ENCODE results near the gene ASCC1.

The ASCC1 gene

DNA sequence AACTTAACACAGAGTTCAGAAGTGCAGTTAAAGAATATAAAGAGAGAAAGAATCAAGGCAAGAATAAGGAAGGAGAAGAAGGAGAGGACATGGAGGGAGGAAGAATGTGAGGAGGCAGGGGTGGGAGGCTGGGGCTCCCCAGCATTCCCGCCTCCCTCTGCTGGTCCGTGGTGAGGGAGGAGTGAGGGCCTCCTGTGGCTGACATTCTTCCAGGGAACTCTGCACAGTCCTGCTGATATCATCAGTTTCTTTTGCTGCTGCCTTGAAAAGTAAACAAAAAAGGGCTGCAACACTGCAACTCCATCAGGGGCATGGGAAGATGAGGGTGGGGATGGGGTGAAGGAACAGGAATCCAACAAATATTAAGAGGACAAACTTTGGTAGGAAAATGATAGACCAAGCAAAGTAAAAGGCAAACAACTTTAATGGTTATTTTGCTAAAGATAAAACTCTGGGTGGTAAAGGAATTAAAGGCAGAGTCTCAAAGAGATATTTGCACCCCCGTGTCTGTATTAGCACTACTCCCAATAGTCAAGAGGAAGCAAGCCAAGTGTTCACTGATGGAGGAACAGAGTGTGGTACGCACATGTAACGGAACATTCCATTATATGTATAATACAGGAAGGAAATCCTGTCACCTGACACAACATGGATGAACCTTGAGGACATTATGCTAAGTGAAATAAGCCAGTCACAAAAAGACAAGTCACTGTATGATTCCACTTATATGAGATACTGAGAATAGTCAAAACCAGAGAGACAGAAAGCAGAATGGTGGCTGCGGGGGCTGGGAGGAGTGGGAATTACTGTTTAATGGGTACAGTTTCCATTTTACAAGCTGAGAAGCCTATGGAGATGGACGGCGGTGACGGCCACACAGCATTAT lies 119.7 kb downstream of the ASCC1 start:
- no peak for DNase-seq

DNA sequence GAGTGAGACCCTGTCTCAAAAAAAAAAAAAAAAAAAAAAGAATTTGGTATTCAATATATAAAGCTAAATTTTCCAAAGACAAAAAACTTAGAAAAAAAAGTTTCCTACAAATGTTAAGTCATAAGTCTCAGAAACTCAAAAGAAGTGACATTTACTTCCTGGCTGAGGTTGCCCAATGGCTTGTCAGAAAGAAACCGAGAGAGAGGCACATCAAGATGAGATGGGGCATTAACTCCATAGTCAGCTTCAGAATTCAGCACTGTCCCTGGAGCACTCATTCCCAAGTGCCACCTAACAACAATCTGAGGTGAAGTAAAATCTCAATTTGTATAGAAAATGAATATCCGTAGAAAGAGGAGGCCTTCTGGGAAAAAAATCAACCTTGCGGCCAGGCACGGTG lies 120.9 kb downstream of the ASCC1 start:
- no peak for DNase-seq

DNA sequence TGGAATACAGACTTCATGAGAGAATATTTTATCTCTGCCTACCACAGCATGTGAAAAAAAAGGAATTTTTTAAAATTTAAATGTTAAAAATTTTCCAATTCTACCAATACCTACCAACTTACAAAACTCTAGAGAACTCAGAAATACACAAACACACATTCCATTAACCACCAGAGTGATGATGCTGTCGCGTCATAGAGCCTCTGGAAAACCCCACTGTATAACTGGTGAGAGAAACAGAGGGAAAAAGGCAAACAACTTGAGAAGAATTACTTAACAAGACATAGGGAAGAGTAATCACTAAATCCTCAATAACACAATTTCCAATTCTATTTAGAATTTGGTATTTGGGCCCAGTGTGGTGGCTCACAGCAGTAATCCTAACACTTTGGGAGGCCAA lies 121.5 kb downstream of the ASCC1 start:
- DNase-seq, result no peak

DNA sequence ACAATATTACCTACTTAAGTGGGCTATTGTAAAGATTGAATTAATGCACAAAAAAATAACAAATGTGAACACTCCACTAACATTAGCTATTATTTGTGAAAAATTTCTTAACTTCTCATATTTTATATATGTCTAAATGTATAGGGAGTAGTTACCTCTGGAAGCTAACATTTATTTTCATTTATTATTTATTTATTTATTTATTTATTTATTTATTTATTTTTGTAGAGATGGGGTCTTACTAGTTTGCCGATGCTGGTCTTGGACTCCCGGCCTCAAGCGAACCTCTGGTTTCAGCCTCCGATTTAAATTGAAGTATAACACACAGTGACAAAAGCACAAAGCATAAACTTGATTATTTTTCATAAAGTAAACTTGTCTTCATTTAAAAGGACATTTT lies 122.6 kb downstream of the ASCC1 start:
- DNase-seq, result no peak

DNA sequence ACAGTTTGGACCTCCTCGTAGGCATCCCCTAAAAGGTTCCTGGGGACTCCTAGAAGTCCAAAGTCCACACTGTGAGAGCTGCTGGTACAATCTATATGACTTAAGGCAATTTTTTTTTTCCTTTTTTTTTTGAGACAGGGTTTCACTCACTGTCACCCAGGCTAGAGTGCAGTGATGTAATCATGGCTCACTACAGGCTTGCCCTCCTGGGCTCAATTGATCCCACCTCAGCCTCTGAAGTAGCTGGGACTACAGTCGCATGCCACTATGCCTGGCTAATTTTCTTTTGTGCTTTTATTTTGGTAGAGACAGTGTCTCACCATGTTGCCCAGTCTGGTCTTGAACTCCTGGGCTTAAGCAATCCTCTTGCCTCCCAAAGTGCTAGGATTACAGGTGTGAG lies 123.1 kb downstream of the ASCC1 start:
- DNase-seq, result no peak

DNA sequence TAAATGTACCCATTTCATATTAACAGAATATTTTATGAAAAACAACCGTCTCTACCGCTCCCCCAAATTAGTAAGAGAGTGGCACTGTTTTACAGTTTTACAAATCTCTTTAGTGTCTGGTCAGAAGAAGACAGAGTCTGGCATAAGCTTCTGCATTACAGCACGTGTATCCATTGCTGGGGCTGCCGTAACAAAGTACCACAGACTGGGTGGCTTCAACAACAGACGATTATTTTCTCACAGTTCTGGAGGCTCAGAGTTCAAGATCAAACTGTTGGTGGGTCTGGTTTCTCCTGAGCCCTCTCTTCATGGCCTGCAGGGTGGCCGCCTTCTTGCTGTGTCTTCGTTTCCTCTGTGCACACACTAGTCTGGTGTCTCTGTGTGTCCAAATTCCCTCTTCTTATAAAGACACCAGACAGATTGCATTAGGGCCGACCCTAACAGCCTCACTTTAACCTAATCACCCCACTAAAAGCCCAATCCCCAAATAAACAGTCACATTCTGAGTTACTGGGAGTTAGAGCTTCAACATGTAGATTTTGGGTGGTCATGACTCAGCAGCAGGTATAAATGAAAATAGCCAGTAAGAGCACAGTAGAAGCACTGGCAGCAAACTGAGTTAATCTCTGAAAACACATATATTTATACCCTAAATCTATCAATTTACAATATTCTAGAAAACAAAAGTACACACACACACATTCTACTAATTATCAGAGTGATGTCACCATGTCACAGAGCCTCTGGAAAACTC lies 123.7 kb downstream of the ASCC1 start:
- no peak for DNase-seq

DNA sequence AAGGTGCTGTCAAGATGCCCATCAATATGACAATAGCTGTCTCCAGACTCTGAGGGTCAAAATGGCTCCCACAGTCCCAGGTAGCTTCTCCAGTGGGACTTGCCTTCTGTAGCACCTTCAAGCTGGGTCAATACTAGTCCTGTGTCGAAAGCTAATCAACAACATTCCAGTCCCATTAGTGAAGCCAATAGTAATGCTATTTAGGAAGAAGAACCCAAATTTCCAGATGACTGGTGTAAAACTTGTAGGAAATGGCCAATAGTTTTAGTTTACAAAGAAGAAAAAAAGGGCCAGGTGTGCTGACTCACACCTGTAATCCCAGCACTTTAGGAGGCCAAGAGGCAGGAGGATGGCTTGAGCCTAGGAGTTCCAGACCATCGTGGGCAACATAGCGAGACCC lies 125.8 kb downstream of the ASCC1 start:
- DNase-seq, result no peak

DNA sequence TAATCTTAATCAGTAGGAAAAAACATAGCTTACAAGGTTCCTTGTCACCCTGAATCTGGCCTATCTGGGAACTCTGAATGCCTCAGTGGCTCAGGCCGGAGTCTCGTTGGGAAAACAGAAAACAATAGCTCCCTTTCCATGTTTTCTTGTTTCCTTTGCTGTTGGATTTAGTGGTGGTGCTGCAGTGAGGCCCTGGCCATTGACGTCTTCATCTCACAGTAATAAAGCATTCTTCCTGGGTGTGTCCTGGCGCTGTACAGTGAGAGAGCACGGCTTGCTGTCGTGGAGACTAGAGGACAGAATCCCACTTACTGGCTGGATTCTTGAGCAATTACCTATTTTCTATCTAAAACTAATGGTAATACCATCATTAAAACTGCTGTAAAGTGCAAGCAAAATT lies 126.5 kb downstream of the ASCC1 start:
- peak; percentile 52 for DNase-seq

DNA sequence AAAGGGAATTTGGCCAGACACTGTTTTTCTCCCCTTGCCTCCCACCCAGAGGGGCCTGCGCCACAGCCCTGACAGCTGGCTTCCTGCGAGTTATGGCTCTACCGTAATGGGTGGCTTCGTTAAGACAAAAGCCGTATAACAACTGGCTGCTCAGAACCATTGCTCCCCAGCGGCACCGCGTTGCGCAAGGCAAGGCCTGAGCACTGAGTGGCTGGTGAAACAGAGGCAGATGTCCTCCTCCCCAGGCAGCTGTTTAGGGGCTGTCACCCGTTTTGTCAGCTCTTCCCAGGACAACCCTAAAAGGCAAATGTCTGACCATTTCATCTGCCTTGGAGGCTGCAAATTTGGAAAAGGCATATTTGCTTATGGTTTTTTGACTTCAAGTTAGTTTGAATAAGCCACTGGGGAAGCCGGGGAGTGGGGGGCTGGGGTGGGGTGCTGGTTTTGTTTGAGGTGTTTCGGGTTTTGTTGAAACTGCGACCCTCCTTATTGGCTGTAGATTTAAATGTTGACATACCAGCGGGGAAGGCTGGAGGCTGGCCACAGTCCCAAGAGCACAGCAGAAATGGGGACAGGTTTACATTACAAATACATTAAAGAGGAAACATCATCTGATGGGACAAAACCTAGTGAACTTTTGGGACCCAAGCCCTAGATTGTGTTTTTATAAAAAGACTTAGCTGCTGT lies 127.0 kb downstream of the ASCC1 start:
- DNase-seq, result peak; percentile 68

DNA sequence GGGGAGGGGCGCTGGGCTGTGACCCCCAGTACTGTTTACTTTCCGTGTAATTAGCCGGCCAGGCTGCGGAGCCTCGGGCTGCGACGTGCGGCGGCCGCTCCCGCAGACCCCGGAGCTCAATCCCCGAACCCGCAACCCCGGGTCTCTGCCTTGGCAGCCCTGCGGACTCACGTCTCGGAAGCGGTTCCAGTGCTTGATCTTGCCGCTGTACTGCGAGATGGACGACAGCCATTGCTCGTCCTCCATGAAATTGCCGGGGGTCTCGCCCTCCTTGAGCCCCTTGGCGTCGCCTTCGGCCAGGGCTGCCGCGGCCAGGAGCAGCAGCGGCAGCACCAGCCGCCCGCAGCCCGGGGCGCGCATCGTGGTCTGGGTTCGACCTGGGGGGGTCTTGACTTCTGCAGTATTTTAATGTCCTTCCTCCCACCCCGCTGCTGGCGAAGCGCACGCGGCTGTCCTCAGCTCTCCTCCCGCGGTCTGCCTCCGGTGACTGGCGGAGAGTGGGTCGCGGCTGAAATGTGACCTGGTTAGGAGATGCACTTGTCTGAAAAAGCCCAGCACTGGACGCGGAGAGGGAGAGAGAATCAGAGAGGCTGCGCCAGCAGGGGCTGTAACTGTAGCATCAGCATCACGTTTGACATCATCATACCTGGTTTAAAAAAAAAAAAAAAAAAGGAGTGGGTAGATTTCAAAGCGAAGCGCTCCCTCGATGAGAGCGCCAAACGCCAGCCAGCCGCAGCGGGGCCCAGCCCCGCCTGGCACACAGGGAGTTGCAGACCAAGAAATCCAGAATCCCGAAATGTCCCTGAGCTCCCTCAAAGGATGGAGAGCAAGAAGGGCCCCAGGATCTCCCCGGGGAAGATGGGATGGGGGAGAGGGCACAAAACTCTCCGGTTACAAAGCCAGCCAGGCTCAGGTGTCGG lies 127.8 kb downstream of the ASCC1 start, which contains the start of gene SPOCK2:
Gene SPOCK2, minus strand, starts transcription at position 583 of the 920 bp plus-strand sequence. Its CDS starts 223 bp downstream, at position 360.
- peak; percentile 83 for DNase-seq

DNA sequence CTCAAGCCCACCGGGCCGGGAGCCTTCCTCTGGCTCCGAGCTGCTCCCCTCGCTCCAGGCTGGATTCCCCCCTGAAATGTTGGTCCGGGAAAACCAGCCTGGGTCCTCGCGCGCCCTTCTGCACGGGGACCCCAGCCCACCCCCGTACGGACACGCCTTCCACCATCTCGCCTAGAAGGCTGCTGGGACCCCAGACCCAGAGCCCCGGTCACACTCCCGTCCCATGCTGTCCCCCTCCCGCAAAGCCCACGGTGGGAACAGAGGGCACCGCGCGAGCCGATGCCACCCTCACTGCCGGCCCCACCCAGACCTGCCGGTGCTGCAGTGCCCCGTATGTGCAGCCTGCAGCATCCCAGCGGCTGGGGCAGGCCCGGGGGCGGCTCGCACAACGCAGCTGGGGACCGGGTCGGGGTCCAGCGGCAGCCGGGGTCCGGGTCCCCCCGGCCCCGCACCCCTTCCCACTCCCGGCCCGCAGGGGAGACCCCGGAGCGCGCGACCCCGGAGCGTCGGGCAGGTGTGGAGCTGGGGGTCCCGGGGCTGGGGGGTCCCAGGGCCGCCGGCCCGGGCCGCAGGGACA lies 128.6 kb downstream of the ASCC1 start:
- DNase-seq, result peak; percentile 68

DNA sequence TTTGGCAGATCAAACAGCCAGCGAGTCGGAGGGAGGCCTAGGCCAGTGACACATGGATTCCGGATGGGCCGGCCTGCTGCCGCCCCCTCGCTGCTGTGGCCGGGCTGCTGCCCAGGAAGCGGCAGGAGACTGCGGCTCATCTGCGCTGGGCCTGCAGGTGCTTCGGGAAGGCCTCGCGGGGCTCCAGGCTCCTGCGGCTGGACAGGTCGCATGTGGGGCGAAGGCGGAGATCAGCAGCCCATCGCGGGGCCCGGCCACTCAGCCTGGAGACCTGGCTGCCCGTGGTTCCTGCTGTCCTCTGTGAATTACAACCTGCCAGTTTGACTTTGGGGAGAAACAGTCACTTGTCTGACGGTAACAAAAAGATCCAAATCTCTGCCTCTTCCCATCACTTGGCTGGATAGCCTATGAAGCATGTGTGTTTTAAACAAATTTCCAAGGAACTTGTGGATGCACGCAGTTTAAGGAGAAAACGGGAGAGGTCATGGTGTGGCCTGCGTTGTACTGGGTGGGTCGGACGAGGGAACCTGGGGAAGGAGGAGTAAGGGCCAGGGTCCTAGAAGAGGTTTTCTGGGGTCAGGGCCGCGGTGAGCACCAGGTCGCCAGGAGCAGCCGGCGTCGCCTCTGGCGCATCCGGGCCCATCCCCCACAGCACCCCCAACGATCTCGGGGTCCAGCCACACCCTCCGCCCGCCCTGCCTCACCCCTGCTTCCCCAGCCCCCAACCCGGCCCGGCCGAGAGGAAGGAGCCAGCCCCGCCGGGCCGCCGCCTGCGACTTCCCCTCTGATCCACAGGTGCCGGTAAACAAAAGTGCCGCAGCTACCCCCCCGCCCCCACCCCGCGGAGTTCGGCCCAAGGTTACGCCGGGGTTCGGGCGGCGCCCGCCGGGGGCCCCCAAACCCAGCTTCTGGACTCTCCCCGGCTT lies 129.3 kb downstream of the ASCC1 start:
- peak; percentile 89 for DNase-seq

DNA sequence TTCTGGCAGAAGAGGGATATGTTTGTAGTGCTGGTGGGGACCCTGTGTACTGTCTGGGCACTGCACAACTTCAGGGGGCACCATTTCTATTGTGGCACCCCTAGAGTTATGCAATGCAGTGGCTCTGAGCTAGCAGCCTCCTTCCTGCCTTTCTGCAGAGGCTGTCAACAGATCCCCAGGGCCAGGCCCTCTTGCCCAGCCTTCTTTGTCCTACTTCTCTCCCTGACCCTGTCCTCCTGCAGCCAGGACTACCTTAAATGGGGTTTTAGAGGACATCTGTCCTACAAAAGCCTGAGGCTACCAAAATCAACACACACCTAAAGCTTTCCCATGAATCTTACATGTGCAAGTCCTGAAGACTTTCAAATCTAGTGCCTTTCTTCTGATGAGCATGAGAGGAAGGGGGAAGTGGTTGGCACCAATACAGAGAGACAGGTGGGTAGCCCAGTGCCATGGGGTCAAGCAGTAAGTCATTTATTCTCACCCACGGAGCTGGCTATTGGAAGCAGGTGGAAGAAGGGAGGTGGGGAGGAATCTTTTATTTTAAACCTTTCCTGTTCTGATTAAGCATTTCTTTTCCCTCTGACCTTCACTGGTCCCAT lies 130.1 kb downstream of the ASCC1 start:
- DNase-seq, result no peak

DNA sequence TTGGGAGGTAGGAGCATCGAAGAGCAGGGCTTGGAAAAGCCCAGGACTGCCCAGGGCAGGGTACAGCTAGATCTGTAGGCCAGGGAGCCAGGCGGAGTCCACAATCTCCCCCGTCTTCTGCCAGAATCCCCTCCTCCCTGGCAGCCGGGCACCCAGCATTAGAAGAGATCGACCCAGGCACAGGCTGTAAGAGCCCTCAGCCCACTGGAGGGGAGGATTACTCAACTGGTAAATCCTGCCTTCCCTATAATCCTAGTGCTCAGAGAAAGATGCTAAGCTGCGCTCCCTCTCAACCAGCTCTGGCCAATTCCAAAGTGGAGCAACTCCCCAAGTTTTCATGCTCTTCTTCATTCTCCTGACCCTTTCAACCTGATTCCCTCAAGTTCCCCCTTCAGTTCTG lies 130.9 kb downstream of the ASCC1 start:
- no peak for DNase-seq

DNA sequence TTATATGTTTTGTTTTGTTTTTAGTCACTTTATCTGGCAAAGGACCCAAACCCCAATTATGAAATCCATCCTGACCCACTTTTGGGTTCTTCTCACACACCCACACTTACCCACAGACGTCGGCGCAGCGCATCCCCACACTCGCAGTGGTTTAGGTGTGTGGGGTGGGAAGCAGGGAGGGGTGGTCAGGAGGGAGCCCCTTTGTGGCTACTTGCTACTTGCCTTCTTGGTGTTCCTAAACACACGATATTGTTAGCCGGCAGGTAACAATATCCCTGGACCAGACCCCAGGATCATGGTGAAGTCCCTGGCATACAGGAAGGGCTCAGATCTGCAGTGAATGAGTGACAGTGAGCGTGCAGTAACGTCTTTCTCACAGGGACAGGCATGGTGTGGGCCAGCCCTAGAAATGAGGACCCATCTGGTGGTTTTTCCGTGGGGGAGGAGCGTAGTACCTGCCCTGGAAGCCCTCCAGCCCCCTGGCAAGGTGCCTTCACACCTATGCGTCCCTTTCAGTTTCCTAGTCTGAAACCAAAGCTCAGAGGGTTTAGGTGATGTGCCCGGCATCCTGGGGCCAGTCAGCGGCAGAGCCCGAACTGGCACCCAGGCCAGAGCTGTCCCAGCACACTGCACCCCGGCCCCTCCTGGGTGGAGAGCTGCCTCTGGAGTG lies 132.2 kb downstream of the ASCC1 start:
- peak; percentile 71 for DNase-seq

DNA sequence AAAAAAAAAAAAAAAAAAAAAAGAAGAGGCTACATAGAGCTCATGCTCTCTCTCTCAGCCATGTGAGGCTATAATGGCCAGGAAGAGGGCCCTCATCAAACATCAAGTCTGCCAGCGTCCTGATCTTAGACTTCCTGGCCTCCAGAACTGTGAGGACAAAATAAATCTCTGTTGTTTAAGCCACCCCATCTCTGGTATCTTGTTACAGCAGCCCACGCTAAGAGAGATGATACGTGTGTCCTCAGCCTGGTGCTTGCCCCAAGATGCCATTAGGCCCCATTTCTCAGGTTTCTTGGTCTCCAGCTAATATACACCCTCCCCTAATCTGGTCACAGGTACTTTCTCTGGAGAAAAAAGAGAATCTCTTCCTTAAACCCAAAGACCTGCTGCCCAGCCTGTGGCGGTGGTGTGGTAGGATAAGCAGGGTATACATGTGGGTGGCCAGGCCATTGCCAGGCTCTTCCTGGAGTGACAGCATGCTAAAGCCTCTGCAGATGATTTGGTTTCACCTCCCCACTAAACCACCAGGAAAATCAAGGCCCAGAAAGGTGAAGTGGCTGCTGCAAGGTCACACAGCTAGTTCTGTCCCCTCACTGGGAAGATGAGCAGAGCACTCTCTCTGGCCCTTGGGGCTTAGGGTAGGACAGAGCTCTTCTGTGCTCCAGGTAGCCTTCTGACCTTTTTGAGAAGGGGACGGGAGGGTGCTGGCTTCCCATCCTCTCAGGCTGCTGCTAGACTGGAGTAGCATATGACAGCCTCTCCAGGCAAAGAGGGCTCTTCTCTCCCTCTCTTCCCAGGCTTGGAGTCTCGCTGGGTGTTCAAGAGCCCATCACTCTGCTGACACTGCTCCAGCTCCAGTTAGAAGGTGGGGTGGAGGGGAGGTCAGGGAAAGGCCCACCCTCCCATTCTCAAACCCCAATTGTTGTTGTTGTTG lies 133.0 kb downstream of the ASCC1 start:
- DNase-seq, result no peak

DNA sequence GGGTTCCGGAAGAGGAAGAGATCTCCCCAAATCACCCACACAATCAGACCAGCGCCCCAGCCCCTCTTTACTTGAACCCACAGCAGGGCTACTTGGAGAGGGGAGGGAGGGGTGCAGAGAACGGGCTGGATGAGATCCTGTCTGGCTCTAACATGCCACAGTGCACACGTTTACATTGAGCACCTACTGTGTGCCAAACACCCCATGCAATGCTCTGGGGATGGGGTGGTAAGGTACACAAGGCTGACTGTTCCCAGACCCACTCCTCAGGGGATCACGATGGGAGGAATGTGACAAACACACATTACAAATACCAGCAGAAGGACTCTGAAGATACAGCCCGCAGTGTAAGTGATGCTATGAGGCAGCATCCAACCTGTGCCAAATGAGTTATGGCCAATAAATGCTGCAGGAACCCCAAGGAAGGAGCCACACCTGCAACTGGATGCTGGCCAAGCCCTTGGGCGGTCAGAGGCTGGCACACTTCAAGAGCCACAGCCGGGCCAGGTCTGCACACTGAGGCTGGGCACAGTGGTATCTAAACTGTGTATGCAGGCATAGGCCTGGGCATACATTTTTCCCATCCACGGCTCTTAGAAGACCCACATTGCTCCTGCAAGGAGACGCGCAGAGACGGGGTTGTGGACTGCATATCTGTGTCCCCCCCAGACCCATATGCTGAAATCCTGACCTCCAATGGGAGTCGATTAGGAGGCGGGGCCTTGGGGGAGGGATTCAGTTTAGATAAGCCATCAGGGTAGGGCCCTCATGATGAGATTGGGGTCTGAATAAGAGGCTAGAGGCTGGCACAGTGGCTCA lies 134.1 kb downstream of the ASCC1 start:
- no peak for DNase-seq

DNA sequence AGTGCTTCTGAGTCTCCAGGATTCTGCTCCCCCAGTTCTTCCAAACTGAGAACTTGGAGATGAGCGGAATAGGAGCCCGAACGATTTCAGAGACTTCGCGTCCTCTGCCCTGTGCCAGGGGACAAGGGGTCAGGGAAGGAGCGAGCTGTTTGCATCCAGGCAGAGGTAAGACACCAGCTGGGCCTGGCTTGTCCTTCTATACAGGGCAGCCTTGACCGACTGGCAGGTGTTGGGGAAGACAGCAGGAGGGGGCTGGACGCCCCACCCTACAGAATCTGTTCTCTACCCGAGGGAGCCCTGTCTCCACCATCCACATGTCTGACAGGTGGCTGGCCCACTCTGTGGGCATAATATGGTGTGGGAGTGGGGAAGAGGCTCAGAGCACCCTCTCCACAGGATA lies 134.9 kb downstream of the ASCC1 start:
- no peak for DNase-seq

Measured in CD4-positive, alpha-beta T cell treated with Interleukin-6 for 4 hours (primary cell).